K562 (cell line): ENCODE data around the gene ERAL1. TPM values are rescaled to one million over a fixed set of nuclear protein-coding genes. Genes with fewer than 3 reads are reported as not detected.

Experiments used
- BCOR ChIP-seq: fragments of 450-650 bp; IDR thresholded peaks from 2 replicates; pipeline ENCODE4 v1.6.1; 2016
- CHD4 ChIP-seq: fragments of 200-600 bp; sonication (generic); IDR thresholded peaks from 3 replicates; pipeline ENCODE4 v1.6.1; 2012; ENCODE audit warnings: low read depth, mild to moderate bottlenecking, mixed read lengths, low read length, inconsistent platforms; ENCODE audit not compliant: insufficient read depth, insufficient replicate concordance, poor library complexity, severe bottlenecking
- CTCF ChIP-seq, 3 experiments: IDR thresholded peaks in 2 of 3; conservative IDR thresholded peaks in 1 of 3; 2 replicates each; pipeline ENCODE4 v1.5.1; 2011 to 2012; ENCODE audit warnings: low read length in 3 of 3, mild to moderate bottlenecking in 3 of 3, control low read depth in 2 of 3, improper control_type of control experiment in 1 of 3, inconsistent platforms in 1 of 3, low read depth in 1 of 3, mixed read lengths in 1 of 3, moderate library complexity in 1 of 3; ENCODE audit not compliant: insufficient read depth in 2 of 3
- DACH1 ChIP-seq: fragments of 450-650 bp; IDR thresholded peaks from 2 replicates; pipeline ENCODE4 v1.6.1; 2018; ENCODE audit not compliant: partially characterized antibody
- HDGF ChIP-seq: fragments of 450-650 bp; IDR thresholded peaks from 2 replicates; pipeline ENCODE4 v1.6.1; 2016
- MAZ ChIP-seq, 2 experiments: fragments of 450-650 bp in 1 of 2; sonication (generic) in 1 of 2; formaldehyde crosslinking; IDR thresholded peaks in 1 of 2; conservative IDR thresholded peaks in 1 of 2; 2 replicates each; pipeline versions ENCODE4 v1.4.0 to v1.5.0; 2020; ENCODE audit warnings: mild to moderate bottlenecking in 1 of 2, missing genetic modification reagents in 1 of 2
- MLLT1 ChIP-seq, 2 experiments: fragments of 450-650 bp; IDR thresholded peaks; 2 replicates each; pipeline ENCODE4 v1.6.1; 2016
- NCOA1 ChIP-seq: fragments of 450-650 bp; IDR thresholded peaks from 2 replicates; pipeline ENCODE4 v1.6.1; 2016; ENCODE audit warnings: low read depth
- OTX1 ChIP-seq: fragments of 450-650 bp; formaldehyde crosslinking; IDR thresholded peaks from 2 replicates; pipeline ENCODE4 v1.4.0; 2022; ENCODE audit warnings: mild to moderate bottlenecking
- RBM15 ChIP-seq: fragments of 200-400 bp; formaldehyde crosslinking; IDR thresholded peaks from 2 replicates; pipeline ENCODE4 v1.6.1; 2018; ENCODE audit warnings: mild to moderate bottlenecking, low read length, moderate library complexity; ENCODE audit not compliant: insufficient read depth
- RBM25 ChIP-seq: fragments of 200-400 bp; formaldehyde crosslinking; IDR thresholded peaks from 2 replicates; pipeline ENCODE4 v1.6.1; 2018; ENCODE audit warnings: low read length, low read depth, moderate library complexity; ENCODE audit not compliant: severe bottlenecking
- SRF ChIP-seq, 2 experiments: fragments of 250-450, 450-650 bp in 1 of 2; sonication (Bioruptor Pico) in 1 of 2; sonication (generic) in 1 of 2; formaldehyde crosslinking; IDR thresholded peaks; 2 replicates each; pipeline versions ENCODE4 v1.5.0 to v1.5.1; 2020 to 2022; ENCODE audit warnings: mild to moderate bottlenecking in 1 of 2, missing genetic modification reagents in 1 of 2
- TCF3 ChIP-seq: sonication (generic); formaldehyde crosslinking; IDR thresholded peaks from 2 replicates; pipeline ENCODE4 v1.4.0; 2020; ENCODE audit warnings: mild to moderate bottlenecking, missing genetic modification reagents
- XRCC5 ChIP-seq: fragments of 200-400 bp; formaldehyde crosslinking; IDR thresholded peaks from 2 replicates; pipeline ENCODE4 v1.6.1; 2017; ENCODE audit warnings: low read depth, mild to moderate bottlenecking, low read length
- ZBTB49 ChIP-seq: sonication (generic); formaldehyde crosslinking; IDR thresholded peaks from 2 replicates; pipeline ENCODE4 v1.8.0; 2022; ENCODE audit warnings: missing genetic modification reagents, mild to moderate bottlenecking, borderline replicate concordance
- ZNF165 ChIP-seq: fragments of 250-450 bp; sonication (Bioruptor Pico); IDR thresholded peaks from 2 replicates; pipeline ENCODE4 v1.4.0; 2020; ENCODE audit warnings: borderline replicate concordance
- ZNF398 ChIP-seq: fragments of 250-450 bp; sonication (Bioruptor Pico); IDR thresholded peaks from 2 replicates; pipeline ENCODE4 v1.8.0; 2021; ENCODE audit warnings: moderate library complexity, mild to moderate bottlenecking, inconsistent platforms
- polyA plus RNA-seq, 8 experiments: library from polyadenylated mRNA; depleted of rRNA in 4 of 8; stranded (reverse) in 5 of 8; unstranded in 3 of 8; fragments of >200 nt; fragmentation: Nextera tagmentation in 2 of 8; fragmentation: Illumina TruSeq in 1 of 8; extraction: Ambion mirVana in 2 of 8; extraction: Trizol in 1 of 8; gene quantifications; 2 replicates each; pipeline versions ENCODE4 v1.2.1 to v1.2.3, GENCODE V29; 2011 to 2014; ENCODE audit warnings: inconsistent platforms in 1 of 8, missing spikeins in 1 of 8
- total RNA-seq, 7 experiments: library from RNA; depleted of rRNA in 6 of 7; stranded (reverse); fragments of >200 nt in 6 of 7; fragmentation: Illumina TruSeq in 2 of 7; extraction: Trizol in 2 of 7; gene quantifications; 2 replicates each; pipeline versions ENCODE4 v1.2.1 to v1.2.3, GENCODE V29; 2011 to 2021; ENCODE audit warnings: low replicate concordance in 1 of 7
- TF ChIP-seq, protein P1 (sequence below): fragments of 250-450 bp; sonication (Bioruptor Pico); IDR thresholded peaks from 2 replicates; pipeline ENCODE4 v1.8.0; 2021; ENCODE audit warnings: mild to moderate bottlenecking, moderate library complexity
- TF ChIP-seq, protein P2 (sequence below): fragments of 250-450 bp; sonication (Bioruptor Pico); IDR thresholded peaks from 2 replicates; pipeline ENCODE4 v1.8.0; 2021; ENCODE audit warnings: moderate library complexity, mild to moderate bottlenecking, inconsistent platforms

ERAL1 gene
- total and polyA plus RNA-seq, 9 of the 15 experiments (the other 6 are each of a cell fraction or from before 2014, with no cell fraction given) = 37.5 to 351 (median 106) TPM

DNA sequence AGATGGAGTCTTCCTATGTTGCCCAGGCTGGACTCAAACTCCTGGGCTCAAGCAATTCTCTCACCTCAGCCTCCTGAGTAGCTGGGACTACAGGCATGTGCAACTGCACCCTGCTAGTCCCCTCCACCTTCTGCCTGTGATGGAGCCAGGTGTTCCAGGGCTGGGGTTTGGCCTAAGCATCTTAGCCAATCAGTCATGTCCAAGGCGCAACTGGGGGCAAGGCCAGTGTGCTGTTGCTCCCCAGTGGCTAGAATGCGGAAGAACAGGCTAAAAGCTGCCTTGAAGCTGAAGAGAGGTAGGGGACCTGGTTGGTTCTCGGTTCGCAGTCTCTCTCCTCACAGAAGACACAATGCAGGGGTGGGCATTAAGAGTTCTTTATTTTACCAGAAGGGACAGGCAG is 24.2 kb downstream of the ERAL1 start (continued):
- no peak for TF ChIP-seq SRF (CRISPR knock-in tag; IDR thresholded peaks at IDR 0.05)
- no peak for TF ChIP-seq NCOA1
- TF ChIP-seq, protein P1, sequence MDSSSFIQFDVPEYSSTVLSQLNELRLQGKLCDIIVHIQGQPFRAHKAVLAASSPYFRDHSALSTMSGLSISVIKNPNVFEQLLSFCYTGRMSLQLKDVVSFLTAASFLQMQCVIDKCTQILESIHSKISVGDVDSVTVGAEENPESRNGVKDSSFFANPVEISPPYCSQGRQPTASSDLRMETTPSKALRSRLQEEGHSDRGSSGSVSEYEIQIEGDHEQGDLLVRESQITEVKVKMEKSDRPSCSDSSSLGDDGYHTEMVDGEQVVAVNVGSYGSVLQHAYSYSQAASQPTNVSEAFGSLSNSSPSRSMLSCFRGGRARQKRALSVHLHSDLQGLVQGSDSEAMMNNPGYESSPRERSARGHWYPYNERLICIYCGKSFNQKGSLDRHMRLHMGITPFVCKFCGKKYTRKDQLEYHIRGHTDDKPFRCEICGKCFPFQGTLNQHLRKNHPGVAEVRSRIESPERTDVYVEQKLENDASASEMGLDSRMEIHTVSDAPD (CRISPR knock-in tag) = no peak
- TF ChIP-seq ZNF165 (CRISPR knock-in tag) = no peak
- TF ChIP-seq MAZ (CRISPR knock-in tag; conservative IDR thresholded peaks at IDR 0.05 in 1 of 2, IDR thresholded peaks at IDR 0.05 in 1 of 2) = 0 out of 4 replicates have a peak, but pooled peaks of 1 of the 2 experiments have one; percentile 17
- no peak for TF ChIP-seq ZNF398 (CRISPR knock-in tag)
- TF ChIP-seq, protein P2, sequence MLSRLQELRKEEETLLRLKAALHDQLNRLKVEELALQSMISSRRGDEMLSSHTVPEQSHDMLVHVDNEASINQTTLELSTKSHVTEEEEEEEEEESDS (CRISPR knock-in tag) = no peak
- TF ChIP-seq MLLT1 (IDR thresholded peaks at IDR 0.05) = no peak
- TF ChIP-seq ZBTB49 = no peak
- no peak for TF ChIP-seq DACH1
- TF ChIP-seq HDGF = peak; percentile 60; the same call in 1 of the 2 replicates
- no peak for TF ChIP-seq TCF3 (CRISPR knock-in tag)
- peak; percentile 77 to 91 (median 88) for TF ChIP-seq CTCF (IDR thresholded peaks at IDR 0.05 in 2 of 3, conservative IDR thresholded peaks at IDR 0.05 in 1 of 3; ENCODE audit: insufficient read depth in 2 of 3, low read depth in 1 of 3, low read length in 3 of 3)
- no peak for TF ChIP-seq RBM25
- no peak for TF ChIP-seq RBM15
- no peak for TF ChIP-seq OTX1 (CRISPR knock-in tag)
- no peak for TF ChIP-seq XRCC5
- no peak for TF ChIP-seq CHD4
- no peak for TF ChIP-seq BCOR
